ENCODE measurements around the gene DNASE1L1.

The DNASE1L1 gene

GRCh38 chrX:154409222-154409871 is at the start of gene DNASE1L1:
Gene DNASE1L1, minus strand, starts transcription at chrX:154409254. Its CDS starts 3,686 bp downstream, at chrX:154405568.
- peak; percentile 99 for DNase-seq

GRCh38 chrX:154458116-154458953 is 49.3 kb upstream of the DNASE1L1 start, which contains the start of gene PLXNA3:
Gene PLXNA3, plus strand, starts transcription at chrX:154458281. Its CDS starts 1,903 bp downstream, at chrX:154460184.
- DNase-seq: no peak

GRCh38 chrX:154457491-154458115 is 48.5 kb upstream of the DNASE1L1 start:
- peak; percentile 69 for DNase-seq

GRCh38 chrX:154452823-154453222 is 43.8 kb upstream of the DNASE1L1 start:
- DNase-seq: no peak

- DNase-seq: no peak
Measured at GRCh38 chrX:154450312-154450711, 41.3 kb upstream of the DNASE1L1 start.

- DNase-seq: no peak
Measured at GRCh38 chrX:154449618-154450017, 40.6 kb upstream of the DNASE1L1 start.

GRCh38 chrX:154448484-154448883 is 39.4 kb upstream of the DNASE1L1 start:
- no peak for DNase-seq

- no peak for DNase-seq
Measured at GRCh38 chrX:154446430-154446829, 37.4 kb upstream of the DNASE1L1 start.

GRCh38 chrX:154445776-154446175 is 36.7 kb upstream of the DNASE1L1 start:
- no peak for DNase-seq

- no peak for DNase-seq
Measured at GRCh38 chrX:154444755-154445246, 35.7 kb upstream of the DNASE1L1 start.

GRCh38 chrX:154443992-154444754 is 35.1 kb upstream of the DNASE1L1 start, which contains the start of gene FAM50A:
Gene FAM50A, plus strand, starts transcription at chrX:154444141. Its CDS starts 95 bp downstream, at chrX:154444236.
- peak; percentile 71 for DNase-seq

- DNase-seq: no peak
Measured at GRCh38 chrX:154443479-154443910, 34.4 kb upstream of the DNASE1L1 start.

- no peak for DNase-seq
Measured at GRCh38 chrX:154441984-154442707, 33.1 kb upstream of the DNASE1L1 start.

GRCh38 chrX:154441564-154441963 is 32.5 kb upstream of the DNASE1L1 start:
- DNase-seq: no peak

GRCh38 chrX:154440623-154441357 is 31.7 kb upstream of the DNASE1L1 start:
- DNase-seq: no peak

GRCh38 chrX:154439841-154440240 is 30.8 kb upstream of the DNASE1L1 start:
- DNase-seq: no peak

GRCh38 chrX:154437971-154438893 is 29.2 kb upstream of the DNASE1L1 start:
- DNase-seq: no peak

- no peak for DNase-seq
Measured at GRCh38 chrX:154436983-154437752, 28.1 kb upstream of the DNASE1L1 start, which contains the start of gene GDI1. Gene GDI1, plus strand, starts transcription at chrX:154437154. Its CDS starts 101 bp downstream, at chrX:154437255.
